MCF 10A (cell line): ENCODE data around the gene CAMTA1. TPM values are rescaled to one million over a fixed set of nuclear protein-coding genes. Genes with fewer than 3 reads are reported as not detected.

ENCODE experiments used
- BruUV-seq: library from RNA; stranded (reverse); fragments of 400-500 nt; replicated peaks from 2 replicates; lab custom pipeline; 2021; lab: Mats Ljungman, UMichigan
- CTCF ChIA-PET: fragments of 300-600 bp; sonication (Branson Sonifier 250); formaldehyde crosslinking; extraction: SDS; loops from one replicate; lab custom pipeline; 2021; ENCODE audit warnings: antibody characterized with exemption, inconsistent platforms; lab: Yijun Ruan, JAX
- POLR2A ChIA-PET: fragments of 300-600, 350-650 bp; sonication (Branson Sonifier 250); formaldehyde crosslinking; extraction: SDS; loops from one replicate; lab custom pipeline; 2020; ENCODE audit warnings: antibody characterized with exemption, inconsistent platforms; lab: Yijun Ruan, JAX
- DNase-seq: peaks from one replicate; pipeline ENCODE4 v3.0.0-alpha.2; 2018; ENCODE audit not compliant: unreplicated experiment
- H3K27ac Mint-ChIP-seq: one replicate; pipeline ENCODE4 v1.8.0; 2022; ENCODE audit warnings: mild to moderate bottlenecking, low read depth, mixed read lengths; ENCODE audit not compliant: unreplicated experiment
- H3K27me3 Mint-ChIP-seq: one replicate; pipeline ENCODE4 v1.8.0; 2022; ENCODE audit warnings: mixed read lengths; ENCODE audit not compliant: insufficient read depth, unreplicated experiment
- H3K36me3 Mint-ChIP-seq: one replicate; pipeline ENCODE4 v1.8.0; 2022; ENCODE audit warnings: mild to moderate bottlenecking, moderate library complexity, mixed read lengths; ENCODE audit not compliant: insufficient read depth, unreplicated experiment
- H3K4me1 Mint-ChIP-seq: one replicate; pipeline ENCODE4 v1.8.0; 2022; ENCODE audit warnings: mixed read lengths; ENCODE audit not compliant: insufficient read depth, unreplicated experiment
- H3K4me3 Mint-ChIP-seq: one replicate; pipeline ENCODE4 v1.8.0; 2022; ENCODE audit warnings: mild to moderate bottlenecking, moderate library complexity, mixed read lengths; ENCODE audit not compliant: unreplicated experiment
- H3K9me3 Mint-ChIP-seq: one replicate; pipeline ENCODE4 v1.8.0; 2022; ENCODE audit warnings: mixed read lengths; ENCODE audit not compliant: unreplicated experiment
- CTCF ChIP-seq: fragments of 200-600 bp; IDR thresholded peaks from one replicate; pipeline ENCODE4 v1.8.0; 2022; ENCODE audit warnings: antibody characterized with exemption, mild to moderate bottlenecking; ENCODE audit not compliant: unreplicated experiment
- intact Hi-C: fragments of 100-400 bp; cut with micrococcal nuclease; formaldehyde crosslinking; loops from 2 replicates; pipeline ENCODE4 v1.14.1; 2022
- total RNA-seq: library from RNA; stranded (reverse); gene quantifications from 2 replicates; pipeline ENCODE4 v1.2.3, GENCODE V29; 2022

Gene CAMTA1
- total RNA-seq, 1 experiment from 2014 or later = 74.1 TPM

- no peaks in the 10 kb centered on the region for H3K9me3 Mint-ChIP-seq
- H3K4me3 Mint-ChIP-seq = no peak overlapping the region
- POLR2A ChIA-PET = no interaction called here
- TF ChIP-seq CTCF = no peak
- peaks cover 41% of the 10 kb centered on the region for H3K27me3 Mint-ChIP-seq
- intact Hi-C loops = no loop called here
- no peak overlapping the region for H3K27ac Mint-ChIP-seq
- no TSS peak for BruUV-seq
- CTCF ChIA-PET = interaction anchor here (0.5 kb wide), 1 partner anchor 181 kb away, joined by 3 read pairs; no protein-coding TSS in a partner anchor
- peaks cover 5% of the 10 kb centered on the region for H3K36me3 Mint-ChIP-seq
- DNase-seq = no peak
- H3K4me1 Mint-ChIP-seq = no peaks in the 10 kb centered on the region
These were observed 315.2 kb downstream of the CAMTA1 start for GRCh38 chr1:7100479-7100878.

- Mint-ChIP-seq H3K4me3 (no peak overlapping the region), H3K9me3 (no peaks in the 10 kb centered on the region), H3K27ac (no peak overlapping the region), H3K4me1 (no peaks in the 10 kb centered on the region), H3K36me3 (peaks cover 5% of the 10 kb centered on the region), H3K27me3 (peaks cover 34% of the 10 kb centered on the region)
- intact Hi-C loops = no loop called here
- no TSS peak for BruUV-seq
- no peak for TF ChIP-seq CTCF
- ChIA-PET CTCF (no interaction called here), POLR2A (no interaction called here)
- no peak for DNase-seq
These were observed 315.9 kb downstream of the CAMTA1 start for GRCh38 chr1:7101187-7101586.

GRCh38 chr1:7103361-7103782, 318.1 kb downstream of the CAMTA1 start:
- TF ChIP-seq CTCF = no peak
- peaks cover 5% of the 10 kb centered on the region for H3K36me3 Mint-ChIP-seq
- no peaks in the 10 kb centered on the region for H3K4me1 Mint-ChIP-seq
- no peak overlapping the region for H3K27ac Mint-ChIP-seq
- H3K9me3 Mint-ChIP-seq = no peaks in the 10 kb centered on the region
- CTCF ChIA-PET = no interaction called here
- intact Hi-C loops = no loop called here
- BruUV-seq = no TSS peak
- H3K27me3 Mint-ChIP-seq = peaks cover 14% of the 10 kb centered on the region
- no peak overlapping the region for H3K4me3 Mint-ChIP-seq
- POLR2A ChIA-PET = no interaction called here
- DNase-seq = no peak

- BruUV-seq = no TSS peak
- H3K36me3 Mint-ChIP-seq = peaks cover 5% of the 10 kb centered on the region
- no peak overlapping the region for H3K27ac Mint-ChIP-seq
- POLR2A ChIA-PET = no interaction called here
- intact Hi-C loops = no loop called here
- no peak overlapping the region for H3K4me3 Mint-ChIP-seq
- DNase-seq = no peak
- H3K4me1 Mint-ChIP-seq = no peaks in the 10 kb centered on the region
- no peak for TF ChIP-seq CTCF
- CTCF ChIA-PET = no interaction called here
- peaks cover 14% of the 10 kb centered on the region for H3K27me3 Mint-ChIP-seq
- H3K9me3 Mint-ChIP-seq = no peaks in the 10 kb centered on the region
These were observed 318.6 kb downstream of the CAMTA1 start for GRCh38 chr1:7103874-7104273.
